Osteoblast (primary cell): ENCODE data around the gene PLEKHH3. TPM values are rescaled to one million over a fixed set of nuclear protein-coding genes. Genes with fewer than 3 reads are reported as not detected.
A peak's percentile ranks its signal among the peaks of the same experiment; 100 is the strongest.

Source experiments
- DNase-seq: peaks from one replicate; pipeline ENCODE4 v3.0.0; 2011; ENCODE audit warnings: low spot score, mixed read lengths; ENCODE audit not compliant: insufficient read length; ENCODE audit errors: missing footprints
- H2AFZ ChIP-seq: 2 replicates; pipeline ENCODE4 v1.6.0; 2011; ENCODE audit warnings: mild to moderate bottlenecking, low read length
- H3K27ac ChIP-seq: 2 replicates; pipeline ENCODE4 v1.5.1; 2011; ENCODE audit warnings: mild to moderate bottlenecking, low read depth, low read length, moderate library complexity
- H3K27me3 ChIP-seq: 2 replicates; pipeline ENCODE4 v1.6.0; 2012; ENCODE audit warnings: mild to moderate bottlenecking, control low read depth, inconsistent platforms, low read length, moderate library complexity; ENCODE audit not compliant: insufficient read depth
- H3K36me3 ChIP-seq: 2 replicates; pipeline ENCODE4 v1.5.1; 2011; ENCODE audit warnings: mild to moderate bottlenecking, low read length, control low read depth, moderate library complexity; ENCODE audit not compliant: insufficient read depth
- H3K4me1 ChIP-seq: 2 replicates; pipeline ENCODE4 v1.5.1; 2011; ENCODE audit warnings: mild to moderate bottlenecking, low read length, control low read depth, moderate library complexity; ENCODE audit not compliant: insufficient read depth
- H3K4me2 ChIP-seq: 2 replicates; pipeline ENCODE4 v1.6.0; 2011; ENCODE audit warnings: mild to moderate bottlenecking, low read length; ENCODE audit not compliant: insufficient read depth
- H3K4me3 ChIP-seq: fragments of 200-600 bp; sonication (generic); 3 replicates; pipeline ENCODE4 v1.5.1; 2012; ENCODE audit warnings: mild to moderate bottlenecking, low read length, inconsistent platforms; ENCODE audit not compliant: insufficient read depth
- H3K79me2 ChIP-seq: 2 replicates; pipeline ENCODE4 v1.6.0; 2012; ENCODE audit warnings: mild to moderate bottlenecking, low read length, control low read depth, inconsistent platforms; ENCODE audit not compliant: insufficient read depth
- H3K9me3 ChIP-seq: 2 replicates; pipeline ENCODE4 v1.5.1; 2011; ENCODE audit warnings: low read depth, low read length, control low read depth
- H4K20me1 ChIP-seq: 2 replicates; pipeline ENCODE4 v1.6.0; 2012; ENCODE audit warnings: mild to moderate bottlenecking, low read length, control low read depth; ENCODE audit not compliant: insufficient read depth
- CTCF ChIP-seq: IDR thresholded peaks from 2 replicates; pipeline ENCODE4 v1.5.1; 2011; ENCODE audit warnings: mild to moderate bottlenecking, low read depth, low read length, moderate library complexity; ENCODE audit errors: extremely low read depth
- total RNA-seq: library from RNA; depleted of rRNA; stranded (reverse); fragments of >200 nt; gene quantifications from 2 replicates; pipeline ENCODE4 v1.2.3, GENCODE V29; 2012

The PLEKHH3 gene
- total RNA-seq, 1 donor, result 19.9 TPM

DNA sequence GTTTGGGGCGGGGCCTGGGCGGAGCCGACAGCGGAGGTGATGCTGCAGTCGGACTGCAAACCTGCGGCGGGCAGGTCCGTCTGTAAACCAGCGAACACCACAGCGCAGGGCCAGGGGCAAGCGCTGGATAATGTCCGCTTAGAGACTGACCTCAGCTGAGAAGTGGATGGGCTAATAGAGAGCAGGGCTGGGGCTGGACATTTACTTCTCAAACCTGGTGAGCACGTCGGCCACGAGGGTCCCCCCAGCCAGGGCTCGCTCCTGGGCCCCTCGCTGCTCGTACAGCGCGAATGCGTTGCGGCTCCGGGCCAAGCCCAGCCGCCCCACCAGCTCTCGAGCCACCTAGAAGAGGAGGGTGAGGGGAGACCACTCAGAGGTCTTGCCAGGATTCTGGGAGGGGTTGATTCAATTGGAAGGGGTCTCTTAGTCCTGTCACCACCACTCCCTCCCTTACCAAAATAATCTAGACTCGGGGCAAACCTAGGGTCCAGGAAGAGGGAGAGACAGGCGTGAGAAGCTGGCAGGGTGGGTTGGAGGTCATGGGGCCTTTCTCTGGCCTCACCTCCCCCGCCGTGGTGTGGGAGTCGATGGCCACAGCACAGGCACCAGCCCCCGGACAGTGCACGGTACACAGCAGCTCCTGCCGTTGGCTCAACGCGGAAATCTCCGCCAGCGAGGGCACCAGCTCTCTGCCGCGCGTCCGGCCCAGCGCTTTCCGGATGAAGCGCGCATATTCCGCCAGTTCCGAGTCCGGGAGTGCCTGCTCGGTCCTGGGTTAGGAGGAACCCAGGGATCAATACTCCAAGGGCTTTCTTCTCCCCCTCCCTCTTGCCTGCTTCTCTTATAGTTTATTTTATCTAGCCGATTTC lies 5.8 kb downstream of the PLEKHH3 start:
- peak; percentile 91 for DNase-seq
- no peak overlapping the region for H2AFZ ChIP-seq
- H3K36me3 ChIP-seq, result peaks cover 58% of the 10 kb centered on the region
- no peak for TF ChIP-seq CTCF
- H3K4me2 ChIP-seq, result no peak overlapping the region
- H3K9me3 ChIP-seq, result no peaks in the 10 kb centered on the region
- peaks cover 28% of the 10 kb centered on the region for H3K4me1 ChIP-seq
- no peak overlapping the region for H3K27ac ChIP-seq
- no peak overlapping the region for H3K4me3 ChIP-seq
- H4K20me1 ChIP-seq, result peaks cover 38% of the 10 kb centered on the region
- peaks cover 26% of the 10 kb centered on the region for H3K79me2 ChIP-seq
- H3K27me3 ChIP-seq, result no peaks in the 10 kb centered on the region

DNA sequence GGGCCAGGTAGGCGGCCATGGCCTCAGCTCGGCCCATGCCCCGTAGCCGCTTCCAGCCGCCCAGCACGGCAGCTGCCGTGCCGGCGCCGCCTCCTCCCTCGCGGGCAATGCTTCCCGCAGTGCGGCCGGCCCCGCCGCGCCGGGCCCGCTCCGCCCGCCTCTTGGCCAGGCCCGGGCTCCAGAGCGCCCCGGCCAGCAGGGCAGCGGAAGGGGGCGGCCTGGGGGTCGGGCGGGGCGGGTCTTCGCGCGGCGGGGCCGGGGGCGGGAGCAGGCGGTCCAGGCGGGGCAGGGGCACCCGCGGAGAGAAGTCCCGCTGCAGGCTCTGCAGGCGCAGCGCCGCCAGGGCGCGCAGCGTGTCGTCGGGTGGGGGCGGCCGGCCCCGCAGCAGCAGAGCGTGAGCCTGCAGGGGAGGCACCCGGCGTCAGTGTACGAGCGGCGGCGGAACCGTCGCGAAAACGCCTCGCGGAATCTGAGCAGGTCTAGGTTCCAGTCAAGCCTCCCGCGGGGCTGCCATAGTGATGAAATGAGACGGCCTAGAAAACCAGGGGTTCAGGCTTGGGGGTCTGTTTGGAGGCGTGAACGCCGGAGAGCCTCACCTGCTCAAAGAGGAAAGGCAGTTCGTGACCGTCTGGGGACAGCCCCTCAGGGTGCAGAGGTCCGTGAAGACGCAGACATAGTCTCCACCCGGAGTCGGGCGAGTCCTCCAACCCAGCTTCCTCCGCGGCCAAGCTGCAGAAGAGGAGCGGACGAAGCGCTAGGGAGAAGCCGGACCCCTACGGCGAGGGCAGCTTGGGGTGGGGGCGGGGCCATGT lies 6.6 kb downstream of the PLEKHH3 start:
- no peaks in the 10 kb centered on the region for H3K27me3 ChIP-seq
- H3K4me2 ChIP-seq, result no peak overlapping the region
- TF ChIP-seq CTCF, result no peak
- peaks cover 18% of the 10 kb centered on the region for H3K79me2 ChIP-seq
- peaks cover 32% of the 10 kb centered on the region for H4K20me1 ChIP-seq
- H3K9me3 ChIP-seq, result no peaks in the 10 kb centered on the region
- no peak overlapping the region for H3K27ac ChIP-seq
- no peak overlapping the region for H2AFZ ChIP-seq
- peak; percentile 63 for DNase-seq
- H3K36me3 ChIP-seq, result peaks cover 66% of the 10 kb centered on the region
- H3K4me1 ChIP-seq, result peaks cover 28% of the 10 kb centered on the region
- H3K4me3 ChIP-seq, result no peak overlapping the region

DNA sequence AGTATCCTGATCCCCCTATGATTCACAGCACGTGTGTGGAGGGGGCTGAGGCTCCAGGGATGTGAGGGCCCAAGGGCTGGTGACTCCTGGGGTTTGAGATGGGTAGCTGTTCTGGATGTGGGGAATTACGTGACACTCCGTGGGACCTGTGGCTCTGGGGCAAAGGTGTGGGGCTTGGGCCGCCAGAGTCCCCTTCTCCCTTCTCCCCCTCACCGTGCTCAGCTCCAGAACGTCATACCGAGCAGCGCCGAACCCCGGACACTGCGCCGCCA lies 7.2 kb downstream of the PLEKHH3 start:
- Histone ChIP-seq H3K79me2 (peaks cover 12% of the 10 kb centered on the region), H3K27ac (no peak overlapping the region), H4K20me1 (peaks cover 30% of the 10 kb centered on the region), H3K4me1 (peaks cover 23% of the 10 kb centered on the region), H3K4me3 (no peak overlapping the region), H3K9me3 (no peaks in the 10 kb centered on the region), H2AFZ (no peak overlapping the region), H3K36me3 (peaks cover 66% of the 10 kb centered on the region), H3K4me2 (no peak overlapping the region), H3K27me3 (no peaks in the 10 kb centered on the region)
- peak; percentile 78 for DNase-seq
- no peak for TF ChIP-seq CTCF
